Esophagus squamous epithelium (tissue), 5 donors: ENCODE results near the gene NAB1. TPM values are rescaled to one million over a fixed set of nuclear protein-coding genes. Genes with fewer than 3 reads are reported as not detected.
"Not testable (repeated sequence)": the region's sequence is repeated elsewhere in the genome, so short reads cannot be mapped to it uniquely, and the experiment has no call there.

Source experiments
- DNase-seq: peaks from one replicate; lab custom pipeline; 2025; lab: John Stamatoyannopoulos, UW
- H3K27ac ChIP-seq, 4 donors: fragments of 200-600 bp; sonication (generic); one replicate each; pipeline ENCODE4 v1.5.1; 2016 to 2019; ENCODE audit warnings: mild to moderate bottlenecking in 1 of 4
- H3K27me3 ChIP-seq, 4 donors: fragments of 200-600 bp; sonication (generic); 1 replicate in 3 of 4; 2 replicates in 1 of 4; pipeline versions ENCODE4 v1.5.1 to v1.6.0; 2017 to 2021; ENCODE audit warnings: antibody characterized with exemption in 1 of 4
- H3K36me3 ChIP-seq, 3 donors: fragments of 200-600 bp; sonication (generic); one replicate each; pipeline ENCODE4 v1.5.1; 2016 to 2019
- H3K4me1 ChIP-seq, 3 donors: fragments of 200-600 bp; sonication (generic); one replicate each; pipeline ENCODE4 v1.5.1; 2017 to 2019
- H3K4me3 ChIP-seq, 4 donors: fragments of 200-600 bp; sonication (generic); 1 replicate in 3 of 4; 2 replicates in 1 of 4; pipeline ENCODE4 v1.5.1; 2016 to 2019; ENCODE audit warnings: mild to moderate bottlenecking in 2 of 4, moderate library complexity in 1 of 4
- H3K9me3 ChIP-seq, 3 donors: fragments of 200-600 bp; sonication (generic); one replicate each; pipeline ENCODE4 v1.5.1; 2016 to 2019
- POLR2A ChIP-seq, 4 donors: fragments of 450-650 bp; IDR thresholded peaks; one replicate each; pipeline ENCODE4 v1.6.1; 2017; ENCODE audit warnings: antibody characterized with exemption in 4 of 4, mild to moderate bottlenecking in 4 of 4, moderate library complexity in 3 of 4
- WGBS, 2 donors: methylation state at CpG; one replicate each; pipeline ENCODE4 v1.1.5; 2018; 5-methylcytosine and 5-hydroxymethylcytosine counted together
- intact Hi-C: fragments of 100-400 bp; cut with DNase I; formaldehyde crosslinking; loops from one replicate; pipeline ENCODE4 v1.15.0; 2022
- total RNA-seq, 4 donors: library from RNA; depleted of rRNA; stranded (reverse); fragments of >200 nt; gene quantifications; one replicate each; pipeline ENCODE4 v1.1.0, GENCODE V29; 2016
- TF ChIP-seq, protein P1 (sequence below), 6 experiments: fragments of 450-650 bp in 4 of 6; fragments of 200-600 bp in 2 of 6; sonication (generic) in 2 of 6; IDR thresholded peaks; one replicate each; pipeline ENCODE4 v1.5.1; 2016 to 2019; ENCODE audit warnings: antibody characterized with exemption in 6 of 6, mild to moderate bottlenecking in 4 of 6, moderate library complexity in 4 of 6
- donor health status: DM: yes; HTN: yes; CAD: no.

Gene NAB1
- total RNA-seq, 4 donors from 2014 or later: 36.7 to 69.8 (median 67.7) TPM

- 50 to 81% methylated on average over 4 of the region's 4 CpGs for WGBS, 2 donors
- TF ChIP-seq, protein P1, sequence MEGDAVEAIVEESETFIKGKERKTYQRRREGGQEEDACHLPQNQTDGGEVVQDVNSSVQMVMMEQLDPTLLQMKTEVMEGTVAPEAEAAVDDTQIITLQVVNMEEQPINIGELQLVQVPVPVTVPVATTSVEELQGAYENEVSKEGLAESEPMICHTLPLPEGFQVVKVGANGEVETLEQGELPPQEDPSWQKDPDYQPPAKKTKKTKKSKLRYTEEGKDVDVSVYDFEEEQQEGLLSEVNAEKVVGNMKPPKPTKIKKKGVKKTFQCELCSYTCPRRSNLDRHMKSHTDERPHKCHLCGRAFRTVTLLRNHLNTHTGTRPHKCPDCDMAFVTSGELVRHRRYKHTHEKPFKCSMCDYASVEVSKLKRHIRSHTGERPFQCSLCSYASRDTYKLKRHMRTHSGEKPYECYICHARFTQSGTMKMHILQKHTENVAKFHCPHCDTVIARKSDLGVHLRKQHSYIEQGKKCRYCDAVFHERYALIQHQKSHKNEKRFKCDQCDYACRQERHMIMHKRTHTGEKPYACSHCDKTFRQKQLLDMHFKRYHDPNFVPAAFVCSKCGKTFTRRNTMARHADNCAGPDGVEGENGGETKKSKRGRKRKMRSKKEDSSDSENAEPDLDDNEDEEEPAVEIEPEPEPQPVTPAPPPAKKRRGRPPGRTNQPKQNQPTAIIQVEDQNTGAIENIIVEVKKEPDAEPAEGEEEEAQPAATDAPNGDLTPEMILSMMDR (IDR thresholded peaks at IDR 0.05): no peak
- no peak for TF ChIP-seq POLR2A (IDR thresholded peaks at IDR 0.05)
- H3K4me3 ChIP-seq: no peak overlapping the region
- no peaks in the 10 kb centered on the region for H3K27me3 ChIP-seq
- DNase-seq: no peak
- H3K36me3 ChIP-seq: no peaks in the 10 kb centered on the region
- intact Hi-C loops: no loop called here
- H3K27ac ChIP-seq: no peak overlapping the region
- H3K4me1 ChIP-seq: peaks cover 0 to 6% (median 0%) of the 10 kb centered on the region in 3 donors
- H3K9me3 ChIP-seq: no peaks in the 10 kb centered on the region
Observed at GRCh38 chr2:190607014-190607597, 41.8 kb upstream of the NAB1 start.

GRCh38 chr2:190607657-190608357 lies 41.1 kb upstream of the NAB1 start:
- no peak for TF ChIP-seq POLR2A (IDR thresholded peaks at IDR 0.05)
- TF ChIP-seq, protein P1 (IDR thresholded peaks at IDR 0.05): no peak
- Histone ChIP-seq H3K4me1 (peaks cover 0 to 6% (median 0%) of the 10 kb centered on the region in 3 donors), H3K36me3 (no peaks in the 10 kb centered on the region), H3K27me3 (no peaks in the 10 kb centered on the region), H3K9me3 (no peaks in the 10 kb centered on the region), H3K4me3 (no peak overlapping the region), H3K27ac (no peak overlapping the region)
- intact Hi-C loops: no loop called here
- WGBS, 2 donors: 44 to 75% methylated on average over 11 of the region's 11 CpGs
- DNase-seq: no peak

- DNase-seq, H3K36me3 ChIP-seq, H3K27ac ChIP-seq, H3K4me1 ChIP-seq, intact Hi-C loops, H3K27me3 ChIP-seq, H3K9me3 ChIP-seq, H3K4me3 ChIP-seq: not testable (repeated sequence)
- WGBS, 2 donors: 92 to 93% methylated on average over 3 of the region's 3 CpGs
Observed at GRCh38 chr2:190608863-190609262, 40.0 kb upstream of the NAB1 start.

GRCh38 chr2:190609397-190609796 lies 39.5 kb upstream of the NAB1 start:
- H3K9me3 ChIP-seq, H3K27me3 ChIP-seq, H3K4me1 ChIP-seq, intact Hi-C loops, H3K36me3 ChIP-seq, H3K27ac ChIP-seq, H3K4me3 ChIP-seq, DNase-seq: not testable (repeated sequence)
- 100% methylated on average over 1 of the region's 1 CpG for WGBS, 2 donors

- H3K4me1 ChIP-seq, intact Hi-C loops, H3K4me3 ChIP-seq, H3K27ac ChIP-seq, H3K27me3 ChIP-seq, H3K9me3 ChIP-seq, H3K36me3 ChIP-seq, DNase-seq: not testable (repeated sequence)
- 89 to 93% methylated on average over 2 of the region's 2 CpGs for WGBS, 2 donors
Observed at GRCh38 chr2:190610528-190610927, 38.4 kb upstream of the NAB1 start.

GRCh38 chr2:190615555-190616200 lies 33.2 kb upstream of the NAB1 start:
- H3K27ac ChIP-seq: no peak overlapping the region
- peaks cover 0 to 6% (median 0%) of the 10 kb centered on the region in 3 donors for H3K4me1 ChIP-seq
- TF ChIP-seq, protein P1 (IDR thresholded peaks at IDR 0.05): no peak
- no peak for TF ChIP-seq POLR2A (IDR thresholded peaks at IDR 0.05)
- no peak overlapping the region for H3K4me3 ChIP-seq
- 67 to 75% methylated on average over 1 to 3 of the region's 3 CpGs for WGBS, 2 donors
- H3K9me3 ChIP-seq: no peaks in the 10 kb centered on the region
- H3K27me3 ChIP-seq: no peaks in the 10 kb centered on the region
- no peaks in the 10 kb centered on the region for H3K36me3 ChIP-seq
- DNase-seq: no peak
- intact Hi-C loops: no loop called here
